Stomach (tissue), 4 donors: ENCODE results near the gene TNS2.

Experiments used
- CTCF ChIP-seq, 7 experiments: fragments of 450-650 bp in 4 of 7; fragments of 200-600 bp in 3 of 7; sonication (generic) in 3 of 7; IDR thresholded peaks; one replicate each; pipeline ENCODE4 v1.5.1; 2016 to 2019; ENCODE audit warnings: antibody characterized with exemption in 7 of 7, control low read depth in 2 of 7, mild to moderate bottlenecking in 1 of 7
- EP300 ChIP-seq: sonication (generic); formaldehyde crosslinking; IDR thresholded peaks from one replicate; pipeline ENCODE4 v1.6.1; 2017; ENCODE audit warnings: antibody characterized with exemption
- POLR2A ChIP-seq, 4 donors: fragments of 450-650 bp; IDR thresholded peaks; one replicate each; pipeline ENCODE4 v1.6.1; 2016; ENCODE audit warnings: antibody characterized with exemption in 4 of 4, control low read depth in 2 of 4, mild to moderate bottlenecking in 1 of 4, moderate library complexity in 1 of 4

DNA sequence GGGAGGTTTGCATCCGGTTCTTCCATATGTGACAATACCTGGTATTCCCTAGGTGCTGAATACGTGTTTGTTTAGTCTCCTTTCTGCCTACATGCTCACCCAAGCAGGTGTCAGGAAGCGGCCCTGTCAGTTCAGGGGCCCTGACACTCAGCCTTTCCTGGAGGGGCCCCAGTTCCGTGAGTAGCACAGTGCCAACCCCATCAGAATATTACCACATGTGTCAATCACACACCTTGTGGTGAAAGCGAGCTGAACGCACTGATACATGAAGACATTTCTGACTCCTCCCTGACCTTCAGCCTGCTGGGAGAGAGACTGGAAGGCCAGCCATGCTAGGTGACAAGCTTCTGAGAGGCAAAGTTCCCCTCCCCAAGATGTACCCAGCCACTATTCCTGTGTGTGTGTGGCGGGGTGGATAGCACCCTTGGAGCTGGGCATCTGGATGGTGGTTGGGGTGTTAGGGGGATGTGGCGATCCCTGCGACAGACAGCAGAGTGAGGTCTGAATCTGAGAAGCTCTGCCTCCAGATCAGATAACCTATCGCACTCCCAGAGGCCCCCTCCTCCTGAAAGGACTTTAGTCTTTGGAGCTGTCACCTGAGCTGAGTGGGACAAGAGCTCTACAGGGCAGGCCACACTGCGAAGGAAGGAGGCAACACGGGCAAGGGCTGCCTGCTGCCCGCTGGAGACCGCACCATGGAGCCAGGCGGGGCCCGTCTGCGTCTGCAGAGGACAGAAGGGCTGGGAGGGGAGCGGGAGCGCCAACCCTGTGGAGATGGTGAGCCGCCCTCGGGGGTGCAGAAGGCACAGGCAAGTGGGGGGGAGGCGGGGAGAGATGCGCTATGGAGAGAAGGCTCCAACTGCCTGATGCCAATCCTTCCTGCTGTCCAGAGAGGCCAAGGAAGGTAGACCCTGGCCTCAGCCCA is 53.3 kb downstream of the TNS2 start, which contains the start of gene SOAT2:
- TF ChIP-seq POLR2A (IDR thresholded peaks at IDR 0.05) (no peak), CTCF (IDR thresholded peaks at IDR 0.05) (no peak), EP300 (no peak)
